Activated CD4-positive, alpha-beta T cell treated with anti-CD3 and anti-CD28 coated beads for 36 hours (primary cell): Measurements from ENCODE around the gene MTO1. TPM values are rescaled to one million over a fixed set of nuclear protein-coding genes. Genes with fewer than 3 reads are reported as not detected.
"Not testable (repeated sequence)": the region's sequence is repeated elsewhere in the genome, so short reads cannot be mapped to it uniquely, and the experiment has no call there.

ENCODE experiments used
- ATAC-seq: fragments of 200-7000 bp; cut with Tn5 transposase; one replicate; pipeline ENCODE4 v1.10.0; 2021; ENCODE audit warnings: mild to moderate bottlenecking, moderate library complexity
- CTCF ChIA-PET: fragments of 350-600 bp; sonication (Branson Sonifier 250); formaldehyde crosslinking; loops from one replicate; lab custom pipeline; 2021; ENCODE audit warnings: antibody characterized with exemption; lab: Charles Lee
- POLR2A ChIA-PET: fragments of 350-600 bp; sonication (Branson Sonifier 250); formaldehyde crosslinking; loops from one replicate; lab custom pipeline; 2021; ENCODE audit warnings: antibody characterized with exemption, inconsistent platforms; lab: Charles Lee
- DNase-seq: peaks from one replicate; pipeline ENCODE4 v3.0.0-alpha.2; 2020
- H3K27ac Mint-ChIP-seq: one replicate; pipeline ENCODE4 v1.8.0; 2021; ENCODE audit warnings: mixed read lengths
- H3K27me3 Mint-ChIP-seq: one replicate; pipeline ENCODE4 v1.8.0; 2021; ENCODE audit warnings: mixed read lengths
- H3K36me3 Mint-ChIP-seq: one replicate; pipeline ENCODE4 v1.8.0; 2021; ENCODE audit warnings: low read depth, mixed read lengths
- H3K4me1 Mint-ChIP-seq: one replicate; pipeline ENCODE4 v1.8.0; 2021; ENCODE audit warnings: mixed read lengths
- H3K4me3 Mint-ChIP-seq: one replicate; pipeline ENCODE4 v1.8.0; 2021; ENCODE audit warnings: mild to moderate bottlenecking, moderate library complexity, mixed read lengths
- H3K9me3 Mint-ChIP-seq: one replicate; pipeline ENCODE4 v1.8.0; 2021; ENCODE audit warnings: low read depth, mixed read lengths
- intact Hi-C, 2 experiments: fragments of 100-400 bp; cut with DNase I in 1 of 2; cut with micrococcal nuclease in 1 of 2; formaldehyde crosslinking; loops; one replicate each; pipeline versions ENCODE4 v1.14.2 to v1.15.1; 2022 to 2024; cut with DNase I, micrococcal nuclease
- total RNA-seq, 2 experiments: library from RNA; stranded (reverse); gene quantifications; one replicate each; pipeline ENCODE4 v1.2.3, GENCODE V29; 2021

Gene MTO1
- total RNA-seq, 2 experiments from 2014 or later: 45.0 to 49.7 TPM

- no peak for ATAC-seq
- Mint-ChIP-seq H3K27ac (peak overlapping the region; percentile 98), H3K4me3 (peak overlapping the region; percentile 97), H3K9me3 (no peaks in the 10 kb centered on the region), H3K4me1 (peaks cover 32% of the 10 kb centered on the region), H3K36me3 (peaks cover 65% of the 10 kb centered on the region), H3K27me3 (no peaks in the 10 kb centered on the region)
- DNase-seq: no peak
- ChIA-PET POLR2A (interaction anchor here (0.9 to 1.3 kb wide), 5 partner anchors 56 to 136 kb away, joined by 3 to 4 read pairs (median 4); partner anchors contain the start of gene MTO1), CTCF (interaction anchor here (0.6 to 1.4 kb wide), 3 partner anchors 63 to 94 kb away, joined by 3 to 8 read pairs (median 3); no protein-coding TSS in a partner anchor)
- intact Hi-C loops: no loop called here
Measured at GRCh38 chr6:73516514-73517489, 55.3 kb downstream of the MTO1 start.

GRCh38 chr6:73518100-73518981 lies 56.8 kb downstream of the MTO1 start:
- DNase-seq, ATAC-seq, H3K9me3 Mint-ChIP-seq, H3K27me3 Mint-ChIP-seq, intact Hi-C loops, CTCF ChIA-PET: not testable (repeated sequence)
- peak overlapping the region; percentile 97 for H3K4me3 Mint-ChIP-seq
- H3K27ac Mint-ChIP-seq: peak overlapping the region; percentile 98
- H3K36me3 Mint-ChIP-seq: peaks cover 66% of the 10 kb centered on the region
- peaks cover 30% of the 10 kb centered on the region for H3K4me1 Mint-ChIP-seq
- POLR2A ChIA-PET: interaction anchor here (0.6 kb wide), 1 partner anchor 134 kb away, joined by 4 read pairs; no protein-coding TSS in a partner anchor

- H3K9me3 Mint-ChIP-seq, intact Hi-C loops, DNase-seq, H3K27me3 Mint-ChIP-seq, ATAC-seq: not testable (repeated sequence)
- ChIA-PET CTCF (interaction anchor here (1.0 to 3.3 kb wide), 2 partner anchors 91 to 134 kb away, joined by 3 to 25 read pairs; partner anchors contain the start of gene SLC17A5), POLR2A (interaction anchor here (1.0 to 3.4 kb wide), 4 partner anchors 58 to 135 kb away, joined by 3 to 29 read pairs (median 16); partner anchors contain the start of genes MTO1 and SLC17A5)
- Mint-ChIP-seq H3K27ac (peak overlapping the region; percentile 98), H3K36me3 (peaks cover 66% of the 10 kb centered on the region), H3K4me1 (peaks cover 35% of the 10 kb centered on the region), H3K4me3 (peak overlapping the region; percentile 97)
Measured at GRCh38 chr6:73518982-73519881, 57.7 kb downstream of the MTO1 start.

- H3K4me1 Mint-ChIP-seq: peaks cover 31% of the 10 kb centered on the region
- peak overlapping the region; percentile 98 for H3K27ac Mint-ChIP-seq
- POLR2A ChIA-PET: interaction anchor here (0.6 to 3.4 kb wide), 9 partner anchors 10 to 134 kb away, joined by 3 to 29 read pairs (median 10); partner anchors contain the start of genes CGAS, MTO1 and SLC17A5
- CTCF ChIA-PET: interaction anchor here (1.0 to 3.3 kb wide), 2 partner anchors 90 to 133 kb away, joined by 3 to 25 read pairs; partner anchors contain the start of gene SLC17A5
- H3K27me3 Mint-ChIP-seq: no peaks in the 10 kb centered on the region
- DNase-seq: peak; percentile 91
- H3K36me3 Mint-ChIP-seq: peaks cover 60% of the 10 kb centered on the region
- intact Hi-C loops: loop anchor here (2.0 to 5.0 kb wide), 3 partner anchors 59 to 1722 kb away; partner anchors contain the start of genes COX7A2 (in 2 of the 2), KCNQ5 (in 1 of the 2) and MTO1 (in 1 of the 2)
- peak overlapping the region; percentile 97 for H3K4me3 Mint-ChIP-seq
- H3K9me3 Mint-ChIP-seq: no peaks in the 10 kb centered on the region
- ATAC-seq: peak; percentile 18
Measured at GRCh38 chr6:73519926-73520687, 58.6 kb downstream of the MTO1 start.

GRCh38 chr6:73520688-73521350 lies 59.3 kb downstream of the MTO1 start, which contains the start of gene EEF1A1:
Gene EEF1A1 (minus strand): TSS chr6:73521032. CDS start chr6:73520026, 1,006 bp downstream.
- ATAC-seq (peak; percentile 80), DNase-seq (peak; percentile 100)
- CTCF ChIA-PET: interaction anchor here (1.0 to 4.0 kb wide), 7 partner anchors 27 to 132 kb away, joined by 3 to 28 read pairs (median 7); partner anchors contain the start of genes MTO1 and SLC17A5
- Mint-ChIP-seq H3K36me3 (peaks cover 54% of the 10 kb centered on the region), H3K27me3 (no peaks in the 10 kb centered on the region), H3K9me3 (no peaks in the 10 kb centered on the region), H3K4me3 (peak within 1 kb of the TSS; percentile 97), H3K4me1 (peaks cover 25% of the 10 kb centered on the region), H3K27ac (peak within 1 kb of the TSS; percentile 98)
- POLR2A ChIA-PET: interaction anchor here (0.7 to 3.4 kb wide), 13 partner anchors 8 to 170 kb away, joined by 3 to 29 read pairs (median 10); partner anchors contain the start of genes CGAS, MTO1 and SLC17A5
- intact Hi-C loops: loop anchor here (1.0 to 5.0 kb wide), 10 partner anchors 60 to 1763 kb away; partner anchors contain the start of genes COX7A2 (in 2 of the 2), MTO1 (in 2 of the 2), CD109 (in 1 of the 2) and KCNQ5 (in 1 of the 2)

GRCh38 chr6:73521351-73521985 lies 59.9 kb downstream of the MTO1 start:
- no peaks in the 10 kb centered on the region for H3K9me3 Mint-ChIP-seq
- POLR2A ChIA-PET: interaction anchor here (0.5 to 3.4 kb wide), 12 partner anchors 8 to 231 kb away, joined by 3 to 29 read pairs (median 8); partner anchors contain the start of genes CGAS, MTO1 and SLC17A5
- CTCF ChIA-PET: interaction anchor here (1.0 to 4.0 kb wide), 10 partner anchors 8 to 212 kb away, joined by 3 to 28 read pairs (median 4); partner anchors contain the start of genes CD109, MTO1 and SLC17A5
- intact Hi-C loops: loop anchor here (1.0 to 5.0 kb wide), 10 partner anchors 60 to 1763 kb away; partner anchors contain the start of genes COX7A2 (in 2 of the 2), MTO1 (in 2 of the 2), CD109 (in 1 of the 2) and KCNQ5 (in 1 of the 2)
- H3K27me3 Mint-ChIP-seq: no peaks in the 10 kb centered on the region
- peak overlapping the region; percentile 98 for H3K27ac Mint-ChIP-seq
- peaks cover 20% of the 10 kb centered on the region for H3K4me1 Mint-ChIP-seq
- peaks cover 48% of the 10 kb centered on the region for H3K36me3 Mint-ChIP-seq
- no peak for DNase-seq
- peak overlapping the region; percentile 97 for H3K4me3 Mint-ChIP-seq
- peak; percentile 35 for ATAC-seq

- H3K36me3 Mint-ChIP-seq: peaks cover 27% of the 10 kb centered on the region
- H3K4me1 Mint-ChIP-seq: peaks cover 7% of the 10 kb centered on the region
- DNase-seq (peak; percentile 88), ATAC-seq (peak; percentile 31)
- ChIA-PET POLR2A (interaction anchor here (0.6 to 1.6 kb wide), 8 partner anchors 8 to 130 kb away, joined by 3 to 12 read pairs (median 4); partner anchors contain the start of genes MTO1 and SLC17A5), CTCF (interaction anchor here (0.6 to 4.0 kb wide), 8 partner anchors 50 to 173 kb away, joined by 3 to 28 read pairs (median 4); no protein-coding TSS in a partner anchor)
- no peaks in the 10 kb centered on the region for H3K9me3 Mint-ChIP-seq
- H3K27me3 Mint-ChIP-seq: no peaks in the 10 kb centered on the region
- H3K4me3 Mint-ChIP-seq: peak overlapping the region; percentile 97
- H3K27ac Mint-ChIP-seq: peak overlapping the region; percentile 98
- intact Hi-C loops: loop anchor here (1.0 to 5.0 kb wide), 6 partner anchors 57 to 1719 kb away; partner anchors contain the start of genes COX7A2 (in 2 of the 2), KCNQ5 (in 1 of the 2) and SLC17A5 (in 1 of the 2)
Measured at GRCh38 chr6:73523434-73524123, 62.0 kb downstream of the MTO1 start.
